ENCODE data around the gene KCNK7. TPM values are rescaled to one million over a fixed set of nuclear protein-coding genes. Genes with fewer than 3 reads are reported as not detected.

Gene KCNK7
- polyA plus RNA-seq, 1 of the 3 experiments (the other 2 are of a cell fraction): 0.58 TPM

GRCh38 chr11:65588199-65589054, 7.2 kb downstream of the KCNK7 start (continued):
- TF ChIP-seq, protein P1, sequence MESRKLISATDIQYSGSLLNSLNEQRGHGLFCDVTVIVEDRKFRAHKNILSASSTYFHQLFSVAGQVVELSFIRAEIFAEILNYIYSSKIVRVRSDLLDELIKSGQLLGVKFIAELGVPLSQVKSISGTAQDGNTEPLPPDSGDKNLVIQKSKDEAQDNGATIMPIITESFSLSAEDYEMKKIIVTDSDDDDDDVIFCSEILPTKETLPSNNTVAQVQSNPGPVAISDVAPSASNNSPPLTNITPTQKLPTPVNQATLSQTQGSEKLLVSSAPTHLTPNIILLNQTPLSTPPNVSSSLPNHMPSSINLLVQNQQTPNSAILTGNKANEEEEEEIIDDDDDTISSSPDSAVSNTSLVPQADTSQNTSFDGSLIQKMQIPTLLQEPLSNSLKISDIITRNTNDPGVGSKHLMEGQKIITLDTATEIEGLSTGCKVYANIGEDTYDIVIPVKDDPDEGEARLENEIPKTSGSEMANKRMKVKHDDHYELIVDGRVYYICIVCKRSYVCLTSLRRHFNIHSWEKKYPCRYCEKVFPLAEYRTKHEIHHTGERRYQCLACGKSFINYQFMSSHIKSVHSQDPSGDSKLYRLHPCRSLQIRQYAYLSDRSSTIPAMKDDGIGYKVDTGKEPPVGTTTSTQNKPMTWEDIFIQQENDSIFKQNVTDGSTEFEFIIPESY (IDR thresholded peaks at IDR 0.05; ENCODE audit: borderline replicate concordance, low read depth): no peak
- TF ChIP-seq, protein P2, sequence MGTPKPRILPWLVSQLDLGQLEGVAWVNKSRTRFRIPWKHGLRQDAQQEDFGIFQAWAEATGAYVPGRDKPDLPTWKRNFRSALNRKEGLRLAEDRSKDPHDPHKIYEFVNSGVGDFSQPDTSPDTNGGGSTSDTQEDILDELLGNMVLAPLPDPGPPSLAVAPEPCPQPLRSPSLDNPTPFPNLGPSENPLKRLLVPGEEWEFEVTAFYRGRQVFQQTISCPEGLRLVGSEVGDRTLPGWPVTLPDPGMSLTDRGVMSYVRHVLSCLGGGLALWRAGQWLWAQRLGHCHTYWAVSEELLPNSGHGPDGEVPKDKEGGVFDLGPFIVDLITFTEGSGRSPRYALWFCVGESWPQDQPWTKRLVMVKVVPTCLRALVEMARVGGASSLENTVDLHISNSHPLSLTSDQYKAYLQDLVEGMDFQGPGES (IDR thresholded peaks at IDR 0.05; ENCODE audit: low read depth, low read length): no peak
- TF ChIP-seq MEF2A (IDR thresholded peaks at IDR 0.05; ENCODE audit: borderline replicate concordance, low read depth) (no peak), SMC3 (IDR thresholded peaks at IDR 0.05; ENCODE audit: low read depth, low read length) (peak; percentile 44; the same call in 1 of the 2 replicates), RAD21 (IDR thresholded peaks at IDR 0.05; ENCODE audit: low read length) (peak; percentile 60), EZH2phosphoT487 (IDR thresholded peaks at IDR 0.05; ENCODE audit: borderline replicate concordance, low read depth) (no peak), GABPA (IDR thresholded peaks at IDR 0.05; ENCODE audit: low read depth) (no peak), CTCF (IDR thresholded peaks at IDR 0.05) (peak; percentile 58), RCOR1 (IDR thresholded peaks at IDR 0.05; ENCODE audit: low read length) (no peak)

DNA sequence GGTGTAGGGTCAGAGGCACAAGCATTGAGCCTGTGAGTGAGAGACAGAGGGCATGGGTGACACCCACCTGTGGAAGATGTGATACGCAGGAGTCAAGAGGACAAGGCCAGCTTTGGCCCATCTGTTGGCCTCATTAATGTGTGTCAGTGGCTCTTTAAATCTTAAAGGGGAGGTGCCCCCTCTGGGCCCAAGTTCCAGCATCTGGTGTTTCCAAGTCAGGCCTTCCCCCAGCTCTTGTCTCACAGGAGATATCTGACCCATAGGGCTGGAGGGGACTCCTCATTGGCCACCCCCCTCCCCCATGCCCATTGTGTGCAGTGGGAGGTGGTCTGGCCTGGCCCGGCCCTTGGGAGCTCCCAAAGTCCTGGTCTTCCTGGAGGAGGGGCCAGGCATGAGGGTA, 8.9 kb downstream of the KCNK7 start:
- TF ChIP-seq RAD21 (IDR thresholded peaks at IDR 0.05; ENCODE audit: low read length): no peak
- peak; percentile 76 for TF ChIP-seq RFX5 (IDR thresholded peaks at IDR 0.05; ENCODE audit: low read length)
- POLR2A ChIA-PET: interaction anchor here (1.1 kb wide), 1 partner anchor 10 kb away, joined by 7 read pairs; the partner anchor contains the start of gene EHBP1L1
- peak overlapping the region in 1 of 2 experiments; percentile 56; a peak in 1 of 4 replicates for H3K27ac ChIP-seq (ENCODE audit: low read depth in 2 of 2, low read length in 1 of 2)
- no peaks in the 10 kb centered on the region for H3K27me3 ChIP-seq (ENCODE audit: insufficient read depth)
- H3K9me3 ChIP-seq: no peaks in the 10 kb centered on the region
- WGBS (ENCODE audit: low lambda C conversion rate): 86% methylated on average over 1 of the region's 2 CpGs
- H3K9ac ChIP-seq: no peak overlapping the region
- peaks cover 0 to 21% of the 10 kb centered on the region in 2 experiments for H3K36me3 ChIP-seq (replicated peaks in 1 of 2; ENCODE audit: control insufficient read depth in 1 of 2, insufficient read depth in 2 of 2, low read length in 1 of 2)
- H3K4me2 ChIP-seq: no peak overlapping the region
- no peak overlapping the region for H2AFZ ChIP-seq (ENCODE audit: low read depth)
- peaks cover 20% of the 10 kb centered on the region for H3F3A ChIP-seq (replicated peaks; ENCODE audit: insufficient read depth)
- no peak overlapping the region for H3K4me3 ChIP-seq (ENCODE audit: low read depth in 2 of 2, low read length in 1 of 2)
- DNase-seq: peak; percentile 75
- H4K20me1 ChIP-seq (ENCODE audit: insufficient read depth): 0 out of 2 replicates have a peak, but pooled peaks cover 3% of the 10 kb centered on the region
- H3K9me2 ChIP-seq: no peaks in the 10 kb centered on the region
- H3K79me2 ChIP-seq (ENCODE audit: insufficient read depth): no peaks in the 10 kb centered on the region
- CTCF ChIA-PET: interaction anchor here (0.9 to 12.8 kb wide), 4 partner anchors 9 to 46 kb away, joined by 3 to 216 read pairs (median 64); partner anchors contain the start of genes EHBP1L1, FAM89B and MAP3K11
- peaks cover 0 to 7% of the 10 kb centered on the region in 2 experiments; a peak in 1 of 4 replicates for H3K4me1 ChIP-seq (ENCODE audit: control insufficient read depth in 1 of 2, insufficient read depth in 2 of 2, low read depth in 1 of 2, low read length in 1 of 2)

Data from SK-N-SH (cell line).